CD4-positive, CD25-positive, alpha-beta regulatory T cell (primary cell): ENCODE measurements around the gene MIF. TPM values are rescaled to one million over a fixed set of nuclear protein-coding genes. Genes with fewer than 3 reads are reported as not detected.
"Not testable (repeated sequence)": the region's sequence is repeated elsewhere in the genome, so short reads cannot be mapped to it uniquely, and the experiment has no call there.

ENCODE experiments used
- ATAC-seq, 2 donors: fragments of 150-1000 bp; cut with Tn5 transposase; one replicate each; pipeline ENCODE4 v1.10.0; 2021; ENCODE audit warnings: low read depth in 2 of 2, moderate number of reproducible peaks in 2 of 2, moderate library complexity in 1 of 2
- DNase-seq, 3 donors: peaks; one replicate each; pipeline versions ENCODE4 v3.0.0 to v3.0.0-alpha.2; 2012 to 2022; ENCODE audit warnings: mixed read lengths in 1 of 3
- H3K27ac ChIP-seq: one replicate; pipeline ENCODE4 v1.7.0; 2013; ENCODE audit warnings: mild to moderate bottlenecking, low read length; ENCODE audit not compliant: insufficient read depth, poor library complexity, severe bottlenecking
- H3K27me3 ChIP-seq: one replicate; pipeline ENCODE4 v1.7.0; 2013; ENCODE audit warnings: low read length; ENCODE audit not compliant: control insufficient read depth, insufficient read depth
- H3K36me3 ChIP-seq: one replicate; pipeline ENCODE4 v1.7.0; 2013; ENCODE audit warnings: mild to moderate bottlenecking, low read length, moderate library complexity; ENCODE audit not compliant: control insufficient read depth, insufficient read depth
- H3K4me1 ChIP-seq: 2 replicates; pipeline ENCODE4 v1.7.0; 2013; ENCODE audit warnings: mild to moderate bottlenecking, low read length; ENCODE audit not compliant: insufficient read depth, control insufficient read depth, poor library complexity, severe bottlenecking
- H3K4me3 ChIP-seq: one replicate; pipeline ENCODE4 v1.7.0; 2013; ENCODE audit warnings: low read depth, mild to moderate bottlenecking, low read length, moderate library complexity
- H3K9me3 ChIP-seq, 2 experiments: 1 replicate in 1 of 2; 2 replicates in 1 of 2; pipeline ENCODE4 v1.7.0; 2013; ENCODE audit warnings: low read length in 2 of 2, mild to moderate bottlenecking in 1 of 2, moderate library complexity in 1 of 2; ENCODE audit not compliant: control insufficient read depth in 2 of 2
- H3K27ac Mint-ChIP-seq, 3 donors: one replicate each; pipeline ENCODE4 v1.8.0; 2020 to 2022; ENCODE audit warnings: mild to moderate bottlenecking in 3 of 3, mixed read lengths in 3 of 3, moderate library complexity in 2 of 3
- H3K27me3 Mint-ChIP-seq: one replicate; pipeline ENCODE4 v1.8.0; 2022; ENCODE audit warnings: mild to moderate bottlenecking, mixed read lengths
- H3K36me3 Mint-ChIP-seq: one replicate; pipeline ENCODE4 v1.8.0; 2020; ENCODE audit warnings: mixed read lengths
- H3K4me1 Mint-ChIP-seq, 4 donors: one replicate each; pipeline ENCODE4 v1.8.0; 2020 to 2022; ENCODE audit warnings: mixed read lengths in 4 of 4, mild to moderate bottlenecking in 1 of 4
- H3K4me3 Mint-ChIP-seq, 4 donors: one replicate each; pipeline ENCODE4 v1.8.0; 2020 to 2022; ENCODE audit warnings: mild to moderate bottlenecking in 4 of 4, mixed read lengths in 4 of 4, moderate library complexity in 3 of 4
- H3K9me3 Mint-ChIP-seq, 7 donors: one replicate each; pipeline ENCODE4 v1.8.0; 2020 to 2022; ENCODE audit warnings: mixed read lengths in 7 of 7, mild to moderate bottlenecking in 3 of 7, moderate library complexity in 2 of 7
- polyA plus RNA-seq, 4 donors: library from polyadenylated mRNA; unstranded; fragments of 300-500 nt; fragmentation: Illumina TruSeq; gene quantifications; one replicate each; pipeline ENCODE4 v1.2.3, GENCODE V29; 2021
- total RNA-seq: library from RNA; stranded (reverse); gene quantifications from one replicate; pipeline ENCODE4 v1.2.3, GENCODE V29; 2022

The MIF gene
- total and polyA plus RNA-seq, 5 donors from 2014 or later, result 202 to 1,384 (median 1,147) TPM

DNA sequence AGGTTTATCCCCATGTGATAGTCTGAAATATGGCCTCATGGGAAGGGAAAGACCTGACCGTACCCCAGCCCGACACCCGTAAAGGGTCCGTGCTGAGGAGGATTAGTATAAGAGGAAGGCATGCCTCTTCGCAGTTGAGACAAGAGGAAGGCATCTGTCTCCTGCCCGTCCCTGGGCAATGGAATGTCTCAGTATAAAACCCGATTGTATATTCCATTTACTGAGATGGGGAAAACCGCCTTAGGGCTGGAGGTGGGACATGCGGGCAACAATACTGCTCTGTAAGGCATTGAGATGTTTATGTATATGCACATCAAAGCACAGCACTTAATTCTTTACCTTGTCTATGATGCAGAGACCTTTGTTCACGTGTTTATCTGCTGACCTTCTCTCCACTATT is 13.2 kb downstream of the MIF start:
- DNase-seq, H3K4me3 ChIP-seq, H3K36me3 Mint-ChIP-seq, H3K27ac Mint-ChIP-seq, H3K27me3 Mint-ChIP-seq, H3K4me1 Mint-ChIP-seq, H3K4me1 ChIP-seq, ATAC-seq, H3K27ac ChIP-seq, H3K4me3 Mint-ChIP-seq, H3K9me3 Mint-ChIP-seq, H3K9me3 ChIP-seq, H3K27me3 ChIP-seq, H3K36me3 ChIP-seq: not testable (repeated sequence)

DNA sequence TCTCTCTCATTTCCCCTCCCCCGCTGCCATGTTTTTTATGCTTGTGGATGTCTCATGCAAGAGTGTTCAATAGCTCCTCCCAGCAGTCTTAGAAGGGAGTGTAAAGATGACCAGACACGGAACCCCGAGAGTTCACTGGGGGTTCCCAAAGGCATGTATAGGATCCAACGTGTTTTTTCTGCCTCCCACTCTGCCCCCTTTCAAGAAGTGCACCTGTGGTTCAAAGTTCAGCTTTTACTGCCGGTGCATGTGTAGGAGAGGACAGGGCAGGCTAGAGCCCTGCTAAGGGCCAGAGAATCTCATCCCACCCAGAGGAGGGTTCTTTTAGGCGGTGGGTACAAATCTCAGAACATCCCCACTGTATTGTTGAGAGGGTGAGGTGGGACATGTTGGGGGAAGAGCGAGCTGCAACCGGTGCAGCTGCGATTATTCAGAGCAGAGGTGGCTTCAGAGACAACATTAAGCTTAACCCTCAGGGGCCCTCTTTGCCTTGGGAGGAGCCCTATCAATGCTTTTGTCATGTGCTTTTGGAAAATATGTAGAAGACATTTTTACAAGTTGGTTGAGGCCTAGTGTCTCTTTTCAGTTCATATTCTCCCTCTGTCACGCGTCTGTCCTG is 14.5 kb downstream of the MIF start:
- Mint-ChIP-seq H3K27me3 (peaks cover 7% of the 10 kb centered on the region), H3K9me3 (peaks cover 0 to 4% (median 0%) of the 10 kb centered on the region in 7 donors), H3K27ac (peak overlapping the region in 1 of 3 donors; percentile 23), H3K36me3 (no peaks in the 10 kb centered on the region), H3K4me3 (no peak overlapping the region), H3K4me1 (peaks cover 0 to 10% (median 7%) of the 10 kb centered on the region in 4 donors)
- Histone ChIP-seq H3K4me1 (peaks cover 7% of the 10 kb centered on the region), H3K27me3 (no peaks in the 10 kb centered on the region), H3K9me3 (no peaks in the 10 kb centered on the region), H3K4me3 (no peak overlapping the region), H3K27ac (no peak overlapping the region), H3K36me3 (no peaks in the 10 kb centered on the region)
- ATAC-seq, result no peak
- no peak for DNase-seq

- Mint-ChIP-seq H3K27me3 (peaks cover 7% of the 10 kb centered on the region), H3K4me3 (no peak overlapping the region), H3K4me1 (peaks cover 0 to 17% (median 11%) of the 10 kb centered on the region in 4 donors), H3K36me3 (no peaks in the 10 kb centered on the region), H3K9me3 (peaks cover 0 to 4% (median 0%) of the 10 kb centered on the region in 7 donors), H3K27ac (no peak overlapping the region)
- DNase-seq (no peak), ATAC-seq (no peak)
- H3K27me3 ChIP-seq, result no peaks in the 10 kb centered on the region
- H3K27ac ChIP-seq, result peak overlapping the region; percentile 8
- H3K9me3 ChIP-seq, result no peaks in the 10 kb centered on the region
- H3K4me3 ChIP-seq, result no peak overlapping the region
- H3K4me1 ChIP-seq, result peaks cover 8% of the 10 kb centered on the region
- no peaks in the 10 kb centered on the region for H3K36me3 ChIP-seq
These were observed 15.2 kb downstream of the MIF start for GRCh38 chr22:23909296-23909898.

- Mint-ChIP-seq H3K36me3 (no peaks in the 10 kb centered on the region), H3K9me3 (peaks cover 0 to 4% (median 0%) of the 10 kb centered on the region in 7 donors), H3K27ac (no peak overlapping the region), H3K4me3 (peak overlapping the region in 2 of 4 donors; percentile 31 to 37), H3K27me3 (no peaks in the 10 kb centered on the region), H3K4me1 (peaks cover 0 to 21% (median 11%) of the 10 kb centered on the region in 4 donors)
- no peaks in the 10 kb centered on the region for H3K27me3 ChIP-seq
- H3K4me3 ChIP-seq, result no peak overlapping the region
- no peaks in the 10 kb centered on the region for H3K9me3 ChIP-seq
- H3K27ac ChIP-seq, result no peak overlapping the region
- DNase-seq, result no peak
- H3K4me1 ChIP-seq, result peaks cover 8% of the 10 kb centered on the region
- H3K36me3 ChIP-seq, result no peaks in the 10 kb centered on the region
- no peak for ATAC-seq
These were observed 16.5 kb downstream of the MIF start for GRCh38 chr22:23910496-23911190.

GRCh38 chr22:23911318-23911980 is 17.3 kb downstream of the MIF start:
- peaks cover 0 to 21% (median 13%) of the 10 kb centered on the region in 4 donors for H3K4me1 Mint-ChIP-seq
- no peaks in the 10 kb centered on the region for H3K36me3 ChIP-seq
- peak overlapping the region in 2 of 4 donors; percentile 37 to 49 for H3K4me3 Mint-ChIP-seq
- H3K27ac ChIP-seq, result no peak overlapping the region
- H3K27me3 ChIP-seq, result no peaks in the 10 kb centered on the region
- H3K9me3 ChIP-seq, result no peaks in the 10 kb centered on the region
- no peaks in the 10 kb centered on the region for H3K27me3 Mint-ChIP-seq
- no peak for DNase-seq
- peak overlapping the region in 1 of 3 donors; percentile 38 for H3K27ac Mint-ChIP-seq
- H3K4me3 ChIP-seq, result no peak overlapping the region
- H3K9me3 Mint-ChIP-seq, result peaks cover 0 to 4% (median 0%) of the 10 kb centered on the region in 7 donors
- H3K36me3 Mint-ChIP-seq, result no peaks in the 10 kb centered on the region
- peaks cover 8% of the 10 kb centered on the region for H3K4me1 ChIP-seq
- ATAC-seq, result no peak

GRCh38 chr22:23912293-23912903 is 18.2 kb downstream of the MIF start:
- Histone ChIP-seq H3K27me3 (no peaks in the 10 kb centered on the region), H3K27ac (no peak overlapping the region), H3K9me3 (no peaks in the 10 kb centered on the region), H3K4me3 (no peak overlapping the region), H3K36me3 (no peaks in the 10 kb centered on the region), H3K4me1 (peaks cover 8% of the 10 kb centered on the region)
- no peak for ATAC-seq
- Mint-ChIP-seq H3K4me1 (peaks cover 0 to 21% (median 14%) of the 10 kb centered on the region in 4 donors), H3K4me3 (peak overlapping the region in 1 of 4 donors; percentile 68), H3K9me3 (peaks cover 0 to 4% (median 0%) of the 10 kb centered on the region in 7 donors), H3K36me3 (no peaks in the 10 kb centered on the region), H3K27ac (peak overlapping the region in 1 of 3 donors; percentile 97), H3K27me3 (no peaks in the 10 kb centered on the region)
- DNase-seq, result no peak

GRCh38 chr22:23913306-23913660 is 19.1 kb downstream of the MIF start:
- peaks cover 0 to 21% (median 14%) of the 10 kb centered on the region in 4 donors for H3K4me1 Mint-ChIP-seq
- no peaks in the 10 kb centered on the region for H3K36me3 Mint-ChIP-seq
- DNase-seq (no peak), ATAC-seq (no peak)
- H3K27ac Mint-ChIP-seq, result peak overlapping the region; percentile 97 to 99 (median 99)
- H3K9me3 ChIP-seq, result no peaks in the 10 kb centered on the region
- no peaks in the 10 kb centered on the region for H3K27me3 ChIP-seq
- peak overlapping the region; percentile 83 for H3K27ac ChIP-seq
- H3K4me1 ChIP-seq, result peaks cover 8% of the 10 kb centered on the region
- peak overlapping the region; percentile 72 for H3K4me3 ChIP-seq
- no peaks in the 10 kb centered on the region for H3K27me3 Mint-ChIP-seq
- H3K36me3 ChIP-seq, result no peaks in the 10 kb centered on the region
- H3K4me3 Mint-ChIP-seq, result peak overlapping the region; percentile 91 to 98 (median 93)
- H3K9me3 Mint-ChIP-seq, result peaks cover 0 to 4% (median 0%) of the 10 kb centered on the region in 7 donors
